ENCODE measurements around the gene MAPK8.
A peak's percentile ranks its signal among the peaks of the same experiment; 100 is the strongest.

Gene MAPK8

DNA sequence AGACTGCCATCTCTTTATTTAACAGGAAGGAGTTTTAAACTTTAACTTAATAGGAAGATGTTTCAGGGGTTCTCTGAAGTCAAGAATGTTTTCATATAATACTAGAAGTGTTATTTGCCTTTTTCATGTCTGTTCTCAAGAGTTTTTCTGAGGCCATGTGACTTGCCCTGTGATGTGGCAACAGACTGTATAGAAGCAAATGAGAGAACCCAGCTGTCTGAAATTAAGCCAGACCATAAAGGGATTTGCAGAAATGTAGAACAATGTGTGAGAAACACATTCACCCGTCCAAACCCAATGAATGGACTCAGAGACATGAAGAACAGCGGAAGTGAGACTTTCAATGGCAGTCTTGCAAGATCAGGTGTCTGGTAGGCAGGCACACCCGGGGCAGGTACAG, 23.8 kb downstream of the MAPK8 start:
- Histone ChIP-seq H3K9ac (ENCODE audit: low read depth, low read length) (no peak overlapping the region), H3K36me3 (ENCODE audit: insufficient read depth, low read length) (peaks cover 29% of the 10 kb centered on the region), H3K4me1 (ENCODE audit: insufficient read depth, low read length) (peaks cover 28% of the 10 kb centered on the region), H3K79me2 (ENCODE audit: insufficient read depth, low read length) (peaks cover 98% of the 10 kb centered on the region), H3K27ac (ENCODE audit: low read length) (no peak overlapping the region), H4K20me1 (ENCODE audit: insufficient read depth, low read length) (peaks cover 63% of the 10 kb centered on the region), H3K9me3 (ENCODE audit: insufficient read depth, low read length, severe bottlenecking) (no peaks in the 10 kb centered on the region), H3K27me3 (ENCODE audit: insufficient read depth, low read length, poor library complexity) (no peaks in the 10 kb centered on the region), H2AFZ (ENCODE audit: low read depth, low read length) (no peak overlapping the region), H3K4me3 (ENCODE audit: low read depth in 1 of 2, low read length in 2 of 2) (no peak overlapping the region), H3K4me2 (ENCODE audit: insufficient read depth, low read length) (no peak overlapping the region)
- TF ChIP-seq, protein P1, sequence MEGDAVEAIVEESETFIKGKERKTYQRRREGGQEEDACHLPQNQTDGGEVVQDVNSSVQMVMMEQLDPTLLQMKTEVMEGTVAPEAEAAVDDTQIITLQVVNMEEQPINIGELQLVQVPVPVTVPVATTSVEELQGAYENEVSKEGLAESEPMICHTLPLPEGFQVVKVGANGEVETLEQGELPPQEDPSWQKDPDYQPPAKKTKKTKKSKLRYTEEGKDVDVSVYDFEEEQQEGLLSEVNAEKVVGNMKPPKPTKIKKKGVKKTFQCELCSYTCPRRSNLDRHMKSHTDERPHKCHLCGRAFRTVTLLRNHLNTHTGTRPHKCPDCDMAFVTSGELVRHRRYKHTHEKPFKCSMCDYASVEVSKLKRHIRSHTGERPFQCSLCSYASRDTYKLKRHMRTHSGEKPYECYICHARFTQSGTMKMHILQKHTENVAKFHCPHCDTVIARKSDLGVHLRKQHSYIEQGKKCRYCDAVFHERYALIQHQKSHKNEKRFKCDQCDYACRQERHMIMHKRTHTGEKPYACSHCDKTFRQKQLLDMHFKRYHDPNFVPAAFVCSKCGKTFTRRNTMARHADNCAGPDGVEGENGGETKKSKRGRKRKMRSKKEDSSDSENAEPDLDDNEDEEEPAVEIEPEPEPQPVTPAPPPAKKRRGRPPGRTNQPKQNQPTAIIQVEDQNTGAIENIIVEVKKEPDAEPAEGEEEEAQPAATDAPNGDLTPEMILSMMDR (IDR thresholded peaks at IDR 0.05; ENCODE audit: borderline replicate concordance, extremely low read depth, low read length, poor library complexity, severe bottlenecking): no peak
- no peak for TF ChIP-seq EZH2 (IDR thresholded peaks at IDR 0.05; ENCODE audit: borderline replicate concordance, low read depth, low read length, severe bottlenecking)
- ATAC-seq (ENCODE audit: insufficient read depth, low read depth) (peak; percentile 89), DNase-seq (peak; percentile 38)

DNA sequence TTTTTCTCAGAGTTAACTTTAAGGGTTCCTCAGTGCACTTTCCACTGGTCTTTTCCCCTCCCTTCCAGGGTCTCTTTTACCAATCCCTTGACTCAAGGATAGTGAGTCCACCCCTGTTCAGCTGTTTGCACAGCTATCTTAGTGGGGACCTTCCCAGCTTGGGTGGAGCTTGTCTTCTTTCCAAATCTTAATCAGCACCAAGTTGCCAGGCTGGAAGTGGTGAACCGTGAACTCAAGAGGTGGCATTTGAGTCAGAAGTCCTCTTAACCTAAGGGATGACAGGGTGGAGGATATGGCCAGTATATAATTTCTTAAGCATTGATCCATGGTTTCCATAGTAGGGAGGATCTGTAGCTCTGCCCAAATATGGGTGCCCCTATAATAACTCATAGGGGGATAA, 25.0 kb downstream of the MAPK8 start:
- H3K27ac ChIP-seq (ENCODE audit: low read length): no peak overlapping the region
- TF ChIP-seq EZH2 (IDR thresholded peaks at IDR 0.05; ENCODE audit: borderline replicate concordance, low read depth, low read length, severe bottlenecking): no peak
- TF ChIP-seq, protein P1 (IDR thresholded peaks at IDR 0.05; ENCODE audit: borderline replicate concordance, extremely low read depth, low read length, poor library complexity, severe bottlenecking): no peak
- peaks cover 29% of the 10 kb centered on the region for H3K36me3 ChIP-seq (ENCODE audit: insufficient read depth, low read length)
- H4K20me1 ChIP-seq (ENCODE audit: insufficient read depth, low read length): peaks cover 54% of the 10 kb centered on the region
- no peak overlapping the region for H3K4me3 ChIP-seq (ENCODE audit: low read depth in 1 of 2, low read length in 2 of 2)
- no peaks in the 10 kb centered on the region for H3K27me3 ChIP-seq (ENCODE audit: insufficient read depth, low read length, poor library complexity)
- ATAC-seq (ENCODE audit: insufficient read depth, low read depth): no peak
- DNase-seq: no peak
- peaks cover 96% of the 10 kb centered on the region for H3K79me2 ChIP-seq (ENCODE audit: insufficient read depth, low read length)
- H3K9me3 ChIP-seq (ENCODE audit: insufficient read depth, low read length, severe bottlenecking): no peaks in the 10 kb centered on the region
- H2AFZ ChIP-seq (ENCODE audit: low read depth, low read length): no peak overlapping the region
- no peak overlapping the region for H3K9ac ChIP-seq (ENCODE audit: low read depth, low read length)
- H3K4me1 ChIP-seq (ENCODE audit: insufficient read depth, low read length): peaks cover 28% of the 10 kb centered on the region
- H3K4me2 ChIP-seq (ENCODE audit: insufficient read depth, low read length): no peak overlapping the region

DNA sequence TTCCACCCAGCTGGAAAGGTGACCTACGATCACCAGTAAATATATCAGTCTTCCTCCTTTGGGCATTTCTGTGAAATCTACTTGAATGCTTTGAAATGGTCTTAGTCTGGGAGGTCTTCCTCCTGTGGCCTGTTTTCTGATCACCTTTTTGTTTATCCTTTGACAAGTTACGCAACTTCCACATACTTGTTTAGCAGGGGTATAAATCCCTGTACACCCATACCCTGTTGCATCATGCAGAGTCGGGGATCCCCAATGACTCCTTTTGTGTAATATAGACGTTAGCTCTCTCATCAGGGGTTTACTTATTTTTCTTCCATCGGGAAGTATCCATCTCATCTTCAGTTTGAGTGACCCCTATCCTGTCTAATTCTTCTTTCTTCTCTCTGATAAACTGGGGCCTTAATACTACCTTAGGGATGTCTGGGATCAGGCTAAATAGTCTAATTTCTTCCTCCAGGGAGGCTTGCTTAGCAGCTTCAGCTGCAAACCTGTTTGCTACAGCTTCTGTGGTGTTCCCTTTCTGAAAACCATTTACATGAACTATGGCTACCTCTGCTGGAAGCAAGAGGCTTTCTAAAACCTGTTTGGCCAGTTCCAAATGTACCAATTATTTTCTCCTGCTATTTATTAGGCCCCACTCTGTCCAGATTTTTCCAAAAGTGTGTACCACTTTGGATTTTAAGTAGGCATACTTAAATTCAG, 25.8 kb downstream of the MAPK8 start:
- DNase-seq (no peak), ATAC-seq (ENCODE audit: insufficient read depth, low read depth) (no peak)
- Histone ChIP-seq H3K27me3 (ENCODE audit: insufficient read depth, low read length, poor library complexity) (no peaks in the 10 kb centered on the region), H3K4me1 (ENCODE audit: insufficient read depth, low read length) (peaks cover 28% of the 10 kb centered on the region), H3K27ac (ENCODE audit: low read length) (no peak overlapping the region), H3K4me2 (ENCODE audit: insufficient read depth, low read length) (no peak overlapping the region), H3K36me3 (ENCODE audit: insufficient read depth, low read length) (peaks cover 29% of the 10 kb centered on the region), H4K20me1 (ENCODE audit: insufficient read depth, low read length) (peaks cover 49% of the 10 kb centered on the region), H3K9me3 (ENCODE audit: insufficient read depth, low read length, severe bottlenecking) (no peaks in the 10 kb centered on the region), H3K79me2 (ENCODE audit: insufficient read depth, low read length) (peaks cover 96% of the 10 kb centered on the region), H3K9ac (ENCODE audit: low read depth, low read length) (no peak overlapping the region), H3K4me3 (ENCODE audit: low read depth in 1 of 2, low read length in 2 of 2) (no peak overlapping the region), H2AFZ (ENCODE audit: low read depth, low read length) (no peak overlapping the region)
- no peak for TF ChIP-seq EZH2 (IDR thresholded peaks at IDR 0.05; ENCODE audit: borderline replicate concordance, low read depth, low read length, severe bottlenecking)
- TF ChIP-seq, protein P1 (IDR thresholded peaks at IDR 0.05; ENCODE audit: borderline replicate concordance, extremely low read depth, low read length, poor library complexity, severe bottlenecking): no peak

Data from DND-41 (cell line).